Karpas-422 (cell line): Measurements from ENCODE around the gene USP11. TPM values are rescaled to one million over a fixed set of nuclear protein-coding genes. Genes with fewer than 3 reads are reported as not detected.

ENCODE experiments used
- DNase-seq: peaks from one replicate; pipeline ENCODE4 v3.0.0-alpha.2; 2015
- H2AFZ ChIP-seq: fragments of 200-600 bp; sonication (generic); 2 replicates; pipeline ENCODE4 v1.6.1; 2014; ENCODE audit warnings: antibody characterized with exemption, low read length, mixed read lengths
- H3K27ac ChIP-seq: fragments of 200-600 bp; sonication (generic); 2 replicates; pipeline ENCODE4 v1.5.1; 2014; ENCODE audit warnings: mild to moderate bottlenecking, low read length, moderate library complexity
- H3K27me3 ChIP-seq: fragments of 200-600 bp; sonication (generic); 2 replicates; pipeline ENCODE4 v1.6.1; 2014; ENCODE audit warnings: low read length, mixed read lengths
- H3K36me3 ChIP-seq: fragments of 200-600 bp; sonication (generic); 2 replicates; pipeline ENCODE4 v1.6.1; 2014; ENCODE audit warnings: low read length, mixed read lengths; ENCODE audit not compliant: insufficient read depth
- H3K4me1 ChIP-seq: fragments of 200-600 bp; sonication (generic); 2 replicates; pipeline ENCODE4 v1.6.1; 2014; ENCODE audit warnings: mild to moderate bottlenecking, low read length, mixed read lengths
- H3K4me2 ChIP-seq: fragments of 200-600 bp; sonication (generic); 2 replicates; pipeline ENCODE4 v1.6.1; 2014; ENCODE audit warnings: low read length, low read depth, mild to moderate bottlenecking; ENCODE audit not compliant: poor library complexity, severe bottlenecking
- H3K4me3 ChIP-seq: fragments of 200-600 bp; sonication (generic); 2 replicates; pipeline ENCODE4 v1.5.1; 2014; ENCODE audit warnings: mild to moderate bottlenecking, antibody characterized with exemption, low read length, mixed read lengths
- H3K79me2 ChIP-seq: fragments of 200-600 bp; sonication (generic); 2 replicates; pipeline ENCODE4 v1.6.1; 2014; ENCODE audit warnings: mild to moderate bottlenecking, low read length, mixed read lengths
- H3K9ac ChIP-seq: fragments of 200-600 bp; sonication (generic); 2 replicates; pipeline ENCODE4 v1.6.0; 2014; ENCODE audit warnings: low read length
- H3K9me2 ChIP-seq: fragments of 200-600 bp; sonication (generic), shearing (Covaris generic); replicated peaks from 2 replicates; pipeline ENCODE4 v1.6.0; 2014; ENCODE audit warnings: mild to moderate bottlenecking, low read length, moderate library complexity; ENCODE audit not compliant: insufficient read depth
- H3K9me3 ChIP-seq: fragments of 300-700, 200-600 bp; sonication (generic); 2 replicates; pipeline ENCODE4 v1.6.1; 2014; ENCODE audit warnings: low read length, mixed read lengths
- H4K20me1 ChIP-seq: fragments of 200-600 bp; sonication (generic); 2 replicates; pipeline ENCODE4 v1.6.1; 2014; ENCODE audit warnings: mild to moderate bottlenecking, antibody characterized with exemption, low read length, low read depth; ENCODE audit not compliant: insufficient read depth
- total RNA-seq: library from RNA; depleted of rRNA; stranded (reverse); fragments of >200 nt; shearing (Covaris generic); gene quantifications from 2 replicates; pipeline ENCODE4 v1.2.3, GENCODE V29; 2014; ENCODE audit warnings: low replicate concordance

Gene USP11
- total RNA-seq, 1 experiment from 2014 or later, result 30.9 TPM

- peaks cover 14% of the 10 kb centered on the region for H3K4me1 ChIP-seq
- H3K9ac ChIP-seq, result peak overlapping the region; percentile 89
- H3K79me2 ChIP-seq, result peaks cover 36% of the 10 kb centered on the region
- H3K4me3 ChIP-seq, result peak overlapping the region; percentile 74
- H3K36me3 ChIP-seq, result peaks cover 19% of the 10 kb centered on the region
- no peaks in the 10 kb centered on the region for H3K27me3 ChIP-seq
- H3K9me3 ChIP-seq, result no peaks in the 10 kb centered on the region
- H2AFZ ChIP-seq, result no peak overlapping the region
- H3K9me2 ChIP-seq, result no peaks in the 10 kb centered on the region
- peak; percentile 46 for DNase-seq
- H3K4me2 ChIP-seq, result peak overlapping the region; percentile 76
- H3K27ac ChIP-seq, result peak overlapping the region; percentile 75
- H4K20me1 ChIP-seq, result no peaks in the 10 kb centered on the region
Observed at GRCh38 chrX:47232197-47232802, 509 bp upstream of the USP11 start.

GRCh38 chrX:47233333-47234113, 714 bp downstream of the USP11 start:
- Histone ChIP-seq H3K27ac (peak overlapping the region; percentile 88), H3K4me1 (peaks cover 14% of the 10 kb centered on the region), H3K36me3 (peaks cover 9% of the 10 kb centered on the region), H3K9ac (peak overlapping the region; percentile 89), H3K9me3 (no peaks in the 10 kb centered on the region), H3K9me2 (no peaks in the 10 kb centered on the region), H3K4me2 (peak overlapping the region; percentile 80), H4K20me1 (no peaks in the 10 kb centered on the region), H2AFZ (no peak overlapping the region), H3K27me3 (no peaks in the 10 kb centered on the region), H3K79me2 (peaks cover 43% of the 10 kb centered on the region), H3K4me3 (peak overlapping the region; percentile 74)
- DNase-seq, result peak; percentile 97

DNA sequence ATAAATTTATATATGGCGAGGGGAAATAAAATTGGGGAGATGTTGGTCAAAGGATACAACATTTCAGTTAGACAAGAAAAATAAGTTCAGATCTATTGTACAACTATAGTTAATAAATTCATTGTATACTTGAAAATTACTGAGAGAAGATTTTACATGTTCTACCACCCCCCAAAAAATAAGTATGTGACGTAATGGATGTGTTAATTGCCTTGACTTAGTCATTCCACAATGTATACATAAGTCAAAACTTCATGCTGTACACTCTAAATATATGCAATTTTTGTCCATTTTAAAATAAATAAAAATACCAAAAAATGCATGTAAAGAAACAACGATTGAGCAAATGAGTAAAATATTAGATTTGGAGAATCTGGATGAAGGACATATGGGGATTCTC, 1.8 kb downstream of the USP11 start:
- Histone ChIP-seq H3K9me2 (no peaks in the 10 kb centered on the region), H3K9me3 (no peaks in the 10 kb centered on the region), H3K4me2 (peak overlapping the region; percentile 80), H3K27me3 (no peaks in the 10 kb centered on the region), H3K4me1 (peaks cover 14% of the 10 kb centered on the region), H3K9ac (peak overlapping the region; percentile 78), H3K79me2 (peaks cover 44% of the 10 kb centered on the region), H3K4me3 (peak overlapping the region; percentile 68), H4K20me1 (no peaks in the 10 kb centered on the region), H2AFZ (no peak overlapping the region), H3K36me3 (peaks cover 5% of the 10 kb centered on the region; the same call in 1 of the 2 replicates), H3K27ac (peak overlapping the region; percentile 88)
- DNase-seq, result peak; percentile 53

DNA sequence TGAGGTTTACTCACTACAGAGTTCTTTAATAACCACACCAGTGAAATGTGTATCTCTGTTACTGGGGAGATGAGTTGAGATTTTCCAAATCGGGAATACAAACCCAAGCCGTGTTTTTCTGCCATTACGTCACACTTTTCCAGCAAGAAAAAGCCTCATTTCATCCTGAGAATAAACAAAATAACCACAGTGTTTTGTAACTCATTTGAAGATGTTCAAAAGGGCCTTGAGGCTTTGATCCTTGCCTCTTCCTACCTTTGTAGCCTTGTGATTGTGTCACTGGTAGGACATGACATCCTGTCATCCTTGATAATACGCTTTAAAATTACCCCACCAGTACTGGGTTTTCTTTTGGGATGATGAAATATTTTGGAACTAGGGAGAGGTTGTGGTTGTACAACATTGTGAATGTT, 2.9 kb downstream of the USP11 start:
- no peak overlapping the region for H3K4me3 ChIP-seq
- H3K9me3 ChIP-seq, result no peaks in the 10 kb centered on the region
- no peak for DNase-seq
- H3K36me3 ChIP-seq, result no peaks in the 10 kb centered on the region
- peaks cover 44% of the 10 kb centered on the region for H3K79me2 ChIP-seq
- H3K4me2 ChIP-seq, result no peak overlapping the region
- no peak overlapping the region for H3K9ac ChIP-seq
- H4K20me1 ChIP-seq, result no peaks in the 10 kb centered on the region
- H2AFZ ChIP-seq, result no peak overlapping the region
- H3K27me3 ChIP-seq, result no peaks in the 10 kb centered on the region
- no peaks in the 10 kb centered on the region for H3K9me2 ChIP-seq
- peaks cover 14% of the 10 kb centered on the region for H3K4me1 ChIP-seq
- H3K27ac ChIP-seq, result no peak overlapping the region

- Histone ChIP-seq H3K4me3 (no peak overlapping the region), H3K27ac (no peak overlapping the region), H3K27me3 (no peaks in the 10 kb centered on the region), H2AFZ (no peak overlapping the region), H3K9me3 (no peaks in the 10 kb centered on the region), H3K79me2 (peaks cover 39% of the 10 kb centered on the region), H3K4me2 (no peak overlapping the region), H3K9ac (no peak overlapping the region), H3K4me1 (peaks cover 5% of the 10 kb centered on the region; the same call in 1 of the 2 replicates), H3K36me3 (no peaks in the 10 kb centered on the region), H3K9me2 (no peaks in the 10 kb centered on the region), H4K20me1 (no peaks in the 10 kb centered on the region)
- DNase-seq, result no peak
Observed at GRCh38 chrX:47239199-47239598, 6.4 kb downstream of the USP11 start.

DNA sequence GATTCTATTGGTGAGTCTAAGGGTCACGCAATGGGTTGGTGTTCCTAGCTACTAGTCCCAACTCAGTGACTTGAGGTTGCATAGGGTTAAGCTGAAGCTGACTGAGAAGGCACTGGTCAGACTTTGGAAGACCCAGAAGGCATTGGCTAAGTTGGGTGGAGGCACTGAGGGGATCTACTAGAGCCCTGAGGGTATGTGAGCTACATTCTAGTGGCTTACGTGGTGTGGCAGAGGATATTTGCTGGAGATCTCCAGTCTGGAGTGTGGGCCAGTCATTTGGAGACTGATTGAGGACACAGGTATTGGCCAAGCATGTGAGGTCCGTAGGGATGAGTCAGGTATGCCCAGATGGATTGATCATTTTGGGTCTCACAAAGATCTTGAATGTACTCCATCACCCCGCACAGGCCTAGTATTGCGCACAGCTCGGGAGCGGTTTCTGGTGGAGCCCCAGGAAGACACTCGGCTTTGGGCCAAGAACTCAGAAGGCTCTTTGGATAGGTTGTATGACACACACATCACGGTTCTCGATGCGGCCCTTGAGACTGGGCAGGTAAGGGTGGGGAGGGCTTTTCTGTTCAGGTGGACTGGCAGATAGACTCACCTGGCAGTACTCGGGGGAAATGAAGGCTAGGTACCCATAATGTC, 7.2 kb downstream of the USP11 start:
- H3K27me3 ChIP-seq, result no peaks in the 10 kb centered on the region
- no peak overlapping the region for H2AFZ ChIP-seq
- peaks cover 31% of the 10 kb centered on the region for H3K79me2 ChIP-seq
- H3K36me3 ChIP-seq, result no peaks in the 10 kb centered on the region
- no peak overlapping the region for H3K9ac ChIP-seq
- no peak overlapping the region for H3K27ac ChIP-seq
- no peak for DNase-seq
- H3K4me3 ChIP-seq, result no peak overlapping the region
- no peaks in the 10 kb centered on the region for H3K9me2 ChIP-seq
- no peaks in the 10 kb centered on the region; the same call in 1 of the 2 replicates for H3K4me1 ChIP-seq
- H3K4me2 ChIP-seq, result no peak overlapping the region
- H3K9me3 ChIP-seq, result no peaks in the 10 kb centered on the region
- no peaks in the 10 kb centered on the region for H4K20me1 ChIP-seq

DNA sequence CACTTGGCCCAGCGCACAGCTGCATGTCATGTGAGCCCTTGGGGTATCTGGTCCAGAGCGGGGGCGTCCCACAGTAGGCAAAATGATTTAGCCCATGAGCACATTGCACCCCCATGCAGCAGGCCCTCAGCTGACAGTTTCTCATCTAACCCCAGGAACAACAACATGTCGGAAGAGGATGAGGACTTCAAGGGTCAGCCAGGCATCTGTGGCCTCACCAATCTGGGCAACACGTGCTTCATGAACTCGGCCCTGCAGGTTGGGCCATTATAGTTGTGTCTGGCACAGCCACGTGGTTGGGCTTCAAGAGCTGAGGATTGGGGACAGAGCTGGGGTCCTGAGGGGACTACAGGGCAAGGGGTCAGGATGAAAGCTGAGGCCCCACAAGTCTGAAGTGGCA, 7.8 kb downstream of the USP11 start:
- DNase-seq, result no peak
- no peaks in the 10 kb centered on the region for H3K4me1 ChIP-seq
- H3K4me3 ChIP-seq, result no peak overlapping the region
- H3K9me2 ChIP-seq, result no peaks in the 10 kb centered on the region
- no peaks in the 10 kb centered on the region for H4K20me1 ChIP-seq
- no peaks in the 10 kb centered on the region for H3K27me3 ChIP-seq
- H3K36me3 ChIP-seq, result no peaks in the 10 kb centered on the region
- H2AFZ ChIP-seq, result no peak overlapping the region
- H3K9me3 ChIP-seq, result no peaks in the 10 kb centered on the region
- H3K79me2 ChIP-seq, result peaks cover 25% of the 10 kb centered on the region
- no peak overlapping the region for H3K4me2 ChIP-seq
- no peak overlapping the region for H3K9ac ChIP-seq
- no peak overlapping the region for H3K27ac ChIP-seq
